HEK293 (cell line): ENCODE results near the gene RBFOX1.

Source experiments
- CTCF ChIA-PET: fragments of 350-600 bp; formaldehyde crosslinking; extraction: SDS; loops from one replicate; lab custom pipeline; 2021; ENCODE audit warnings: antibody characterized with exemption; lab: Yijun Ruan, JAX
- POLR2A ChIA-PET: fragments of 300-600 bp; formaldehyde crosslinking; extraction: SDS; loops from one replicate; lab custom pipeline; 2020; ENCODE audit warnings: antibody characterized with exemption, inconsistent platforms; lab: Yijun Ruan, JAX
- H3K27ac ChIP-seq: fragments of 200-500 bp; sonication (Bioruptor generic); 2 replicates; pipeline ENCODE4 v1.5.1; 2014; ENCODE audit warnings: low read depth, low read length, control low read depth, inconsistent platforms; ENCODE audit errors: extremely low read depth
- H3K36me3 ChIP-seq, 2 experiments: fragments of 200-500 bp in 1 of 2; sonication (Bioruptor generic) in 1 of 2; 1 replicate in 1 of 2; 2 replicates in 1 of 2; pipeline ENCODE4 v1.5.1; 2014 to 2017; ENCODE audit warnings: inconsistent platforms in 2 of 2, low read length in 2 of 2; ENCODE audit not compliant: control insufficient read depth in 2 of 2, insufficient read depth in 1 of 2
- H3K4me1 ChIP-seq: fragments of 200-500 bp; sonication (Bioruptor generic); 2 replicates; pipeline ENCODE4 v1.5.1; 2014; ENCODE audit warnings: mild to moderate bottlenecking, low read length, inconsistent platforms; ENCODE audit not compliant: control insufficient read depth, insufficient read depth
- H3K4me3 ChIP-seq: 2 replicates; pipeline ENCODE4 v1.5.1; 2011; ENCODE audit warnings: low read depth, mild to moderate bottlenecking, control low read depth, low read length, moderate library complexity
- H3K9me3 ChIP-seq: fragments of 200-500 bp; sonication (Bioruptor generic); 2 replicates; pipeline ENCODE4 v1.5.1; 2014; ENCODE audit warnings: low read depth, low read length, inconsistent platforms; ENCODE audit not compliant: control insufficient read depth, insufficient read depth
- EGR2 ChIP-seq: fragments of 450-650 bp; formaldehyde crosslinking; IDR thresholded peaks from 2 replicates; pipeline ENCODE4 v1.5.1; 2016; ENCODE audit warnings: low read depth, missing biosample characterization, missing genetic modification characterization
- HOXC10 ChIP-seq: sonication (generic); formaldehyde crosslinking; IDR thresholded peaks from 2 replicates; pipeline ENCODE4 v1.8.1; 2023; ENCODE audit warnings: mild to moderate bottlenecking, missing genetic modification reagents
- OVOL3 ChIP-seq: fragments of 450-650 bp; formaldehyde crosslinking; IDR thresholded peaks from 2 replicates; pipeline ENCODE4 v1.5.1; 2016; ENCODE audit warnings: missing biosample characterization, missing genetic modification characterization
- RBAK ChIP-seq: fragments of 450-650 bp; formaldehyde crosslinking; IDR thresholded peaks from 2 replicates; pipeline ENCODE4 v1.5.1; 2016; ENCODE audit warnings: missing biosample characterization, missing genetic modification characterization
- SP7 ChIP-seq: fragments of 450-650 bp; formaldehyde crosslinking; IDR thresholded peaks from 2 replicates; pipeline ENCODE4 v1.5.1; 2016; ENCODE audit warnings: missing biosample characterization, missing genetic modification characterization
- ZBTB48 ChIP-seq: fragments of 450-650 bp; formaldehyde crosslinking; IDR thresholded peaks from 2 replicates; pipeline ENCODE4 v1.5.1; 2016; ENCODE audit warnings: missing biosample characterization, missing genetic modification characterization
- ZFP37 ChIP-seq: fragments of 450-650 bp; formaldehyde crosslinking; IDR thresholded peaks from 2 replicates; pipeline ENCODE4 v1.5.1; 2016; ENCODE audit warnings: missing biosample characterization, missing genetic modification characterization
- ZFP41 ChIP-seq: fragments of 450-650 bp; formaldehyde crosslinking; IDR thresholded peaks from 2 replicates; pipeline ENCODE4 v1.5.1; 2016; ENCODE audit warnings: missing biosample characterization, missing genetic modification characterization, borderline replicate concordance
- ZNF121 ChIP-seq: fragments of 450-650 bp; formaldehyde crosslinking; IDR thresholded peaks from 2 replicates; pipeline ENCODE4 v1.5.1; 2016; ENCODE audit warnings: missing biosample characterization, missing genetic modification characterization
- ZNF174 ChIP-seq: fragments of 450-650 bp; formaldehyde crosslinking; IDR thresholded peaks from 2 replicates; pipeline ENCODE4 v1.5.0; 2017; ENCODE audit warnings: missing biosample characterization, mild to moderate bottlenecking, missing genetic modification characterization
- ZNF211 ChIP-seq: fragments of 450-650 bp; formaldehyde crosslinking; IDR thresholded peaks from 2 replicates; pipeline ENCODE4 v1.5.1; 2016; ENCODE audit warnings: low read depth, missing biosample characterization, missing genetic modification characterization
- ZNF48 ChIP-seq: fragments of 450-650 bp; formaldehyde crosslinking; IDR thresholded peaks from 2 replicates; pipeline ENCODE4 v1.5.1; 2016; ENCODE audit warnings: missing biosample characterization, missing genetic modification characterization
- ZNF514 ChIP-seq: fragments of 450-650 bp; formaldehyde crosslinking; IDR thresholded peaks from 2 replicates; pipeline ENCODE4 v1.5.1; 2016; ENCODE audit warnings: missing biosample characterization, missing genetic modification characterization
- ZNF600 ChIP-seq: fragments of 450-650 bp; formaldehyde crosslinking; IDR thresholded peaks from 2 replicates; pipeline ENCODE4 v1.5.1; 2016; ENCODE audit warnings: missing biosample characterization, missing genetic modification characterization
- ZNF623 ChIP-seq: fragments of 450-650 bp; formaldehyde crosslinking; IDR thresholded peaks from 2 replicates; pipeline ENCODE4 v1.5.1; 2016; ENCODE audit warnings: missing biosample characterization, missing genetic modification characterization
- ZNF658 ChIP-seq: fragments of 450-650 bp; formaldehyde crosslinking; IDR thresholded peaks from 2 replicates; pipeline ENCODE4; 2016; ENCODE audit warnings: missing biosample characterization, missing genetic modification characterization
- TF ChIP-seq, protein P1 (sequence below): fragments of 450-650 bp; formaldehyde crosslinking; IDR thresholded peaks from 2 replicates; pipeline ENCODE4 v1.5.1; 2016; ENCODE audit warnings: missing biosample characterization, missing genetic modification characterization
- TF ChIP-seq, protein P2 (sequence below): fragments of 450-650 bp; formaldehyde crosslinking; conservative IDR thresholded peaks from 2 replicates; pipeline ENCODE4 v1.5.1; 2016; ENCODE audit warnings: low read depth, missing biosample characterization, missing genetic modification characterization
- TF ChIP-seq, protein P3 (sequence below): fragments of 450-650 bp; formaldehyde crosslinking; IDR thresholded peaks from 2 replicates; pipeline ENCODE4 v1.5.1; 2016; ENCODE audit warnings: missing biosample characterization, missing genetic modification characterization
- TF ChIP-seq, protein P4 (sequence below): fragments of 450-650 bp; formaldehyde crosslinking; IDR thresholded peaks from 2 replicates; pipeline ENCODE4 v1.5.1; 2016; ENCODE audit warnings: missing biosample characterization, missing genetic modification characterization

Gene RBFOX1

DNA sequence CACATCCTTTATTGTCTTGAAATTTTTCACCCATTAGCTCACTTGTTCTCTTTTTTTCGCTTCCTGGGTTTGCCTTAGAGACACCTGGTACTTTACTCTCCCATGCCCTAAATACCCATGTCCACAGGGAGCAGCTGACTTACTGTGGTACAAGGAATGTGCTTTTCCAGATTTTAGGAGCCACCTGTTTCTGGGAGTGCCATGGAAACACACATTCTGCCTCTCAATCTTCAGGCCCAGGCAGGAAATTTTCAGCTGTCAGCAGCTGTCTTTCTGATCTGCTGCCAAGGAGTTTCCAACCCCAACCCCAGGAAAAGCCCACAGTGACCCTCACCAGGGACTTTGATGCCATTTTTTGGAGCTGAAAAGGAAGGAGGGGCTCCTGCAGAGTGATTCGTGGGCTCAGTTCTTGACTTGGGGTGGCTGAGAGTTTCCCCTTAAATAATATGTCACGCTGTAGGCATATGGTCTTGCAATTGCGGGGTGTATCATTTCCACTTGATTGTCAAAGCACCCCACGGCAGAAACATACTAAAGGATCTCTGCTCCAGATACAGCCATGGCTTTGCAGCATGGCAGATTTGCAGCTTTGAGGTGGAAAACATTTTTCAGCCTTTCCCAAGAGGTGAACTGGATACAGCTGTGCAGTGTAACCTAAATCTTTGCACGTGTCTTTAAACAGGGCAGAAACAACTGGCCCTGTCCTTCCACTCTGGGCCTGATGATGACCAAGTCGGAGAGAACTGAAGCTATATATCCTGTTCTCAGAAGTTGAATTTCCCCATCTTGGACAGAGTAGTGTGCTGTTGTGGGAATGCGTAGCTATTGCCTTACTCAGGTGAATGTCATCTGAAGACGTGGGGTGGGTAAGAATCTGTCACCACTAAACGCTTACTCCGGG is 19.2 kb downstream of the RBFOX1 start:
- Histone ChIP-seq H3K4me1 (no peaks in the 10 kb centered on the region), H3K36me3 (no peaks in the 10 kb centered on the region), H3K27ac (no peak overlapping the region), H3K9me3 (no peaks in the 10 kb centered on the region), H3K4me3 (no peak overlapping the region)
- CTCF ChIA-PET = no interaction called here
- TF ChIP-seq ZNF121 (no peak), ZFP41 (tag by site-specific recombination) (no peak), ZNF658 (tag by site-specific recombination) (no peak), HOXC10 (CRISPR knock-in tag) (no peak), ZFP37 (tag by site-specific recombination) (no peak), ZNF600 (no peak), ZBTB48 (no peak), ZNF48 (tag by site-specific recombination) (no peak), SP7 (tag by site-specific recombination) (no peak), ZNF623 (tag by site-specific recombination) (no peak), ZNF211 (no peak), EGR2 (no peak), RBAK (tag by site-specific recombination) (no peak), OVOL3 (tag by site-specific recombination) (no peak), ZNF514 (tag by site-specific recombination) (no peak), ZNF174 (no peak)
- TF ChIP-seq, protein P1, sequence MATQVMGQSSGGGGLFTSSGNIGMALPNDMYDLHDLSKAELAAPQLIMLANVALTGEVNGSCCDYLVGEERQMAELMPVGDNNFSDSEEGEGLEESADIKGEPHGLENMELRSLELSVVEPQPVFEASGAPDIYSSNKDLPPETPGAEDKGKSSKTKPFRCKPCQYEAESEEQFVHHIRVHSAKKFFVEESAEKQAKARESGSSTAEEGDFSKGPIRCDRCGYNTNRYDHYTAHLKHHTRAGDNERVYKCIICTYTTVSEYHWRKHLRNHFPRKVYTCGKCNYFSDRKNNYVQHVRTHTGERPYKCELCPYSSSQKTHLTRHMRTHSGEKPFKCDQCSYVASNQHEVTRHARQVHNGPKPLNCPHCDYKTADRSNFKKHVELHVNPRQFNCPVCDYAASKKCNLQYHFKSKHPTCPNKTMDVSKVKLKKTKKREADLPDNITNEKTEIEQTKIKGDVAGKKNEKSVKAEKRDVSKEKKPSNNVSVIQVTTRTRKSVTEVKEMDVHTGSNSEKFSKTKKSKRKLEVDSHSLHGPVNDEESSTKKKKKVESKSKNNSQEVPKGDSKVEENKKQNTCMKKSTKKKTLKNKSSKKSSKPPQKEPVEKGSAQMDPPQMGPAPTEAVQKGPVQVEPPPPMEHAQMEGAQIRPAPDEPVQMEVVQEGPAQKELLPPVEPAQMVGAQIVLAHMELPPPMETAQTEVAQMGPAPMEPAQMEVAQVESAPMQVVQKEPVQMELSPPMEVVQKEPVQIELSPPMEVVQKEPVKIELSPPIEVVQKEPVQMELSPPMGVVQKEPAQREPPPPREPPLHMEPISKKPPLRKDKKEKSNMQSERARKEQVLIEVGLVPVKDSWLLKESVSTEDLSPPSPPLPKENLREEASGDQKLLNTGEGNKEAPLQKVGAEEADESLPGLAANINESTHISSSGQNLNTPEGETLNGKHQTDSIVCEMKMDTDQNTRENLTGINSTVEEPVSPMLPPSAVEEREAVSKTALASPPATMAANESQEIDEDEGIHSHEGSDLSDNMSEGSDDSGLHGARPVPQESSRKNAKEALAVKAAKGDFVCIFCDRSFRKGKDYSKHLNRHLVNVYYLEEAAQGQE (tag by site-specific recombination) = no peak
- TF ChIP-seq, protein P2, sequence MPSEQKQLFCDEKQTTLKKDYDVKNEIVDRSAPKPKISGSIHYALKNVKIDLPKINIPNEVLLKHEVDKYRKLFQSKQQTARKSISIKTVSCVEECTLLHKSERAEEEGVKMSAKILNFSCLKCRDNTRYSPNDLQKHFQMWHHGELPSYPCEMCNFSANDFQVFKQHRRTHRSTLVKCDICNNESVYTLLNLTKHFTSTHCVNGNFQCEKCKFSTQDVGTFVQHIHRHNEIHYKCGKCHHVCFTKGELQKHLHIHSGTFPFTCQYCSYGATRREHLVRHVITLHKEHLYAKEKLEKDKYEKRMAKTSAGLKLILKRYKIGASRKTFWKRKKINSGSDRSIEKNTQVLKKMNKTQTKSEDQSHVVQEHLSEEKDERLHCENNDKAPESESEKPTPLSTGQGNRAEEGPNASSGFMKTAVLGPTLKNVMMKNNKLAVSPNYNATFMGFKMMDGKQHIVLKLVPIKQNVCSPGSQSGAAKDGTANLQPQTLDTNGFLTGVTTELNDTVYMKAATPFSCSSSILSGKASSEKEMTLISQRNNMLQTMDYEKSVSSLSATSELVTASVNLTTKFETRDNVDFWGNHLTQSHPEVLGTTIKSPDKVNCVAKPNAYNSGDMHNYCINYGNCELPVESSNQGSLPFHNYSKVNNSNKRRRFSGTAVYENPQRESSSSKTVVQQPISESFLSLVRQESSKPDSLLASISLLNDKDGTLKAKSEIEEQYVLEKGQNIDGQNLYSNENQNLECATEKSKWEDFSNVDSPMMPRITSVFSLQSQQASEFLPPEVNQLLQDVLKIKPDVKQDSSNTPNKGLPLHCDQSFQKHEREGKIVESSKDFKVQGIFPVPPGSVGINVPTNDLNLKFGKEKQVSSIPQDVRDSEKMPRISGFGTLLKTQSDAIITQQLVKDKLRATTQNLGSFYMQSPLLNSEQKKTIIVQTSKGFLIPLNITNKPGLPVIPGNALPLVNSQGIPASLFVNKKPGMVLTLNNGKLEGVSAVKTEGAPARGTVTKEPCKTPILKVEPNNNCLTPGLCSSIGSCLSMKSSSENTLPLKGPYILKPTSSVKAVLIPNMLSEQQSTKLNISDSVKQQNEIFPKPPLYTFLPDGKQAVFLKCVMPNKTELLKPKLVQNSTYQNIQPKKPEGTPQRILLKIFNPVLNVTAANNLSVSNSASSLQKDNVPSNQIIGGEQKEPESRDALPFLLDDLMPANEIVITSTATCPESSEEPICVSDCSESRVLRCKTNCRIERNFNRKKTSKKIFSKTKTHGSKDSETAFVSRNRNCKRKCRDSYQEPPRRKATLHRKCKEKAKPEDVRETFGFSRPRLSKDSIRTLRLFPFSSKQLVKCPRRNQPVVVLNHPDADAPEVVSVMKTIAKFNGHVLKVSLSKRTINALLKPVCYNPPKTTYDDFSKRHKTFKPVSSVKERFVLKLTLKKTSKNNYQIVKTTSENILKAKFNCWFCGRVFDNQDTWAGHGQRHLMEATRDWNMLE (tag by site-specific recombination) = no peak
- TF ChIP-seq, protein P3, sequence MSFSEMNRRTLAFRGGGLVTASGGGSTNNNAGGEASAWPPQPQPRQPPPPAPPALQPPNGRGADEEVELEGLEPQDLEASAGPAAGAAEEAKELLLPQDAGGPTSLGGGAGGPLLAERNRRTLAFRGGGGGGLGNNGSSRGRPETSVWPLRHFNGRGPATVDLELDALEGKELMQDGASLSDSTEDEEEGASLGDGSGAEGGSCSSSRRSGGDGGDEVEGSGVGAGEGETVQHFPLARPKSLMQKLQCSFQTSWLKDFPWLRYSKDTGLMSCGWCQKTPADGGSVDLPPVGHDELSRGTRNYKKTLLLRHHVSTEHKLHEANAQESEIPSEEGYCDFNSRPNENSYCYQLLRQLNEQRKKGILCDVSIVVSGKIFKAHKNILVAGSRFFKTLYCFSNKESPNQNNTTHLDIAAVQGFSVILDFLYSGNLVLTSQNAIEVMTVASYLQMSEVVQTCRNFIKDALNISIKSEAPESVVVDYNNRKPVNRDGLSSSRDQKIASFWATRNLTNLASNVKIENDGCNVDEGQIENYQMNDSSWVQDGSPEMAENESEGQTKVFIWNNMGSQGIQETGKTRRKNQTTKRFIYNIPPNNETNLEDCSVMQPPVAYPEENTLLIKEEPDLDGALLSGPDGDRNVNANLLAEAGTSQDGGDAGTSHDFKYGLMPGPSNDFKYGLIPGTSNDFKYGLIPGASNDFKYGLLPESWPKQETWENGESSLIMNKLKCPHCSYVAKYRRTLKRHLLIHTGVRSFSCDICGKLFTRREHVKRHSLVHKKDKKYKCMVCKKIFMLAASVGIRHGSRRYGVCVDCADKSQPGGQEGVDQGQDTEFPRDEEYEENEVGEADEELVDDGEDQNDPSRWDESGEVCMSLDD (tag by site-specific recombination) = no peak
- TF ChIP-seq, protein P4, sequence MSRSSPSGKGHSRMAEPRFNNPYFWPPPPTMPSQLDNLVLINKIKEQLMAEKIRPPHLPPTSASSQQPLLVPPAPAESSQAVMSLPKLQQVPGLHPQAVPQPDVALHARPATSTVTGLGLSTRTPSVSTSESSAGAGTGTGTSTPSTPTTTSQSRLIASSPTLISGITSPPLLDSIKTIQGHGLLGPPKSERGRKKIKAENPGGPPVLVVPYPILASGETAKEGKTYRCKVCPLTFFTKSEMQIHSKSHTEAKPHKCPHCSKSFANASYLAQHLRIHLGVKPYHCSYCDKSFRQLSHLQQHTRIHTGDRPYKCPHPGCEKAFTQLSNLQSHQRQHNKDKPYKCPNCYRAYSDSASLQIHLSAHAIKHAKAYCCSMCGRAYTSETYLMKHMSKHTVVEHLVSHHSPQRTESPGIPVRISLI (tag by site-specific recombination) = no peak
- POLR2A ChIA-PET = no interaction called here
